Fibroblast of skin of scalp (primary cell): ENCODE data around the gene CKMT2.
A peak's percentile ranks its signal among the peaks of the same experiment; 100 is the strongest.
"Not testable (repeated sequence)": the region's sequence is repeated elsewhere in the genome, so short reads cannot be mapped to it uniquely, and the experiment has no call there.

Experiments
- DNase-seq: peaks from one replicate; pipeline ENCODE4 v3.0.0-alpha.2; 2013

CKMT2 gene

DNA sequence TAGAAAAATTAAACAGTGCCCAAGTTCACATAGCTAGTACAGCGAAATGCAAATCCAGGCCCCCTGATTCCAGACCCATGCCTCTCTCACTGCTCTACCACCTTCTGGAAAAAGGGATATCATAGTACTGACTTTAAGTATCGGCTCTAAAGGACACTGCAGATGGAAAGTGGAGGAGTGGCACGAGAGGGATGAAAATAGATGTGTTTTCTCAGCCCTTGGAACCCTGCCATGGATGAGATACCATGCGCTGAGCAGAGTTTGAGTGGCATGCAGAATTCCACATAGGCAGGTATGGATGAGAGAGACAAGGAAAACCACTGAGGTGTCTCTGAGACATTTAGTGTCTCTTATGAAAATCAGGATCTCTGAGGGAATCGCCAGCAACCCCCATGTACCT is 18.8 kb downstream of the CKMT2 start:
- DNase-seq: no peak

DNA sequence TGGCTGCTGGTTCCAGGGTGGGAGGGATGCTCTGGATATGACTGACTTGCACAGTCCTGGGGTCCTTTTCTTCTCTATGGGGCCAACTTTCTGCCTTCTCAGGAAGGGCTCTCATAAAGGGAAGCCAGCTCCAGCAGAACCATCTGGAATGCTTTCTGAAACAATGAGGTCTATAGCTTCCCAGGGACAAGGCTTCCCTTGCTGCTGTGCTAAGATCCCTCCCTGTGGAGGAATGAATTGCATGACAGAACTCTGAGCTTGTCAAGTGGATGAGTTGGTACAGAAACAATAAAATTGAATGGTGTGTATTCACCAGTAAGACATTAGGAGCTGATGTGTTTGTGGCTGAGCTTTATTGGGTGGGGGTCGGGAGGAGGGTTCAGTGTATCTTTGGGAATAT is 19.8 kb downstream of the CKMT2 start:
- DNase-seq: no peak

DNA sequence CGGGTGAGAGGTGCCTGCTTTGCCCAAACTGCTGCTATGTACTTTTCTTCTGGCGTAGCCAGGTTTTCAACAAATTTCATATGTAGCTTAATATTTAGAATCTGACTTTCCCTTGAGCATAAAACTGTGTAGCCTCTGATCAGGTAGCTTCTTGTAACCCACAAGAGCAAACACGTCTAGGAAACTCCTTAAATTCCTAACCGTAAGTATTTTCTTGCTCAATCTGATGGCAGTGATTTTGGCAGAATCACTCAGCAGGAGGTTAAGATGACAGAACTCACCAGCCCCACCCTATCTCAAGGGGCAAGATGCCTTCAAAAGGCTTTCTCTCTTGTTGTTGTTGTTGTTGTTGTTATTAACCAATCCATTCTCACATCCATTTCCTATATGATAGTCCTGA is 20.8 kb downstream of the CKMT2 start:
- no peak for DNase-seq

DNA sequence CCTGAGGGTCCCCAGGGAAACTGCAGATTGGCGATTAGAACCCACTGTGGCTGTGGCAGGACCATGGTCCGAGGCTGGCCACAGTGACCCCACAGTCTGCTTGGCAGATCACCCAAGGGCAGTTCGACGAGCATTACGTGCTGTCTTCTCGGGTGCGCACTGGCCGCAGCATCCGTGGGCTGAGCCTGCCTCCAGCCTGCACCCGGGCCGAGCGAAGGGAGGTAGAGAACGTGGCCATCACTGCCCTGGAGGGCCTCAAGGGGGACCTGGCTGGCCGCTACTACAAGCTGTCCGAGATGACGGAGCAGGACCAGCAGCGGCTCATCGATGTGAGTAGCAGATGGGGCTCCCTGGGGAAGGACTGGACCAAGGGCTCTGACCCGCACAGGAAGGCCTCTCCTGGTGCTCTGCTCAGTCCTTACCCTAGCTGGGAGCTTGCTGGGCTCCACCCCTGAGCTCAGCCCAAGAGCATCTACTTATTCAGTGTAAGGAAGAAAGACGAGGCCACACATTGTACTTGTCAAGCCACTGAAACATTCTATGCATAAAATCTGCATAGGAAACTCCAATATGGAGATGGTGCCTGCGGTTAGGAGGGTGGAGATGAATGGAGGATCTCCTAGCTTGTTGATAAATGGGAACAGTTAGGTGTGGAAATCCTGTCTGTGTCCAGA is 21.9 kb downstream of the CKMT2 start:
- no peak for DNase-seq

DNA sequence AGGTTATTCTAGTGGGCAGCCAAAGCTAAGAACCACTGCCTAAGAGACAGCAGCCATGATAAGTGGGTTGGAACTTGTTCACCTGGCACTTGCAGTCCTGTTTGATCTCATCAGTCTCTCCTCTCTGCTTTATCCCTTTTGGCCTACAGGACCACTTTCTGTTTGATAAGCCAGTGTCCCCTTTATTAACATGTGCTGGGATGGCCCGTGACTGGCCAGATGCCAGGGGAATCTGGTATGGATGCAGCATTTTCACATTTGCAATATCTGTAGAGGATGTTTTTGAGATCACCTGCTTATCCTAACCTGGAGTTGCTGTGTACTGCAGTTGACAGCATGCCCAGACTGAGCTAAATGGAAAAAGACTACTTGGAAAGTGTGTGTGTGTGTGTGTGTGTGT is 23.6 kb downstream of the CKMT2 start:
- DNase-seq: no peak

DNA sequence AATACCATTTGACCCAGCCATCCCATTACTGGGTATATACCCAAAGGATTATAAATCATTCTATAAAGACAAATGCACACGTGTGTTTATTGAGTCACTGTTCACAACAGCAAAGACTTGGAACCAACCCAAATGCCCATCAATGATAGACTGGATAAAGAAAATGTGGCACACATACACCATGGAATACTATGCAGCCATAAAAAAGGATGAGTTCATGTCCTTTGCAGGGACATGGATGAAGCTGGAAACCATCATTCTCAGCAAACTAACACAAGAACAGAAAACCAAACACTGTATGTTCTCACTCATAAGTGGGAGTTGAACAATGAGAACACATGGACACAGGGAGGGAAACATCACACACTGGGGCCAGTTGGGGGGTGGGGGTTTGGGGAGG is 29.7 kb downstream of the CKMT2 start:
- not testable (repeated sequence) for DNase-seq

DNA sequence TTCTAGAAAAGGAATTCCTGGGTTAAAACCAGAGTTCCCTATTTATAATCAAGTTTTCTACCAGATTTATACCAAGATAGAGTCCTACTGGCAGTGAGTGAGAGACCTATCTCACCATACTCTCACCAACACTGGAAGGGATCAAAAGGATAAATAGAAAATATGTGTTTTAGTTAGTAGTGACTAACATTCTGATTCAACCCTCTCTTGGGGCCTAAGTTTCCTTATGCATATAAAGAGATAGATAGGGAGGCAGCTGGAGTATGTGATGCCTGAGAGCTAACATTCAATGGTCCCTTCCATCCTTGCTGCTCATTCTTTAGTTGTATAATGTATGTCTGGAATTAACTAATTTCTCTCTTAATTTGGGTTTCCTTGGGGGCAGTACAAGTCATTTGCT is 32.0 kb downstream of the CKMT2 start:
- DNase-seq: peak; percentile 34

DNA sequence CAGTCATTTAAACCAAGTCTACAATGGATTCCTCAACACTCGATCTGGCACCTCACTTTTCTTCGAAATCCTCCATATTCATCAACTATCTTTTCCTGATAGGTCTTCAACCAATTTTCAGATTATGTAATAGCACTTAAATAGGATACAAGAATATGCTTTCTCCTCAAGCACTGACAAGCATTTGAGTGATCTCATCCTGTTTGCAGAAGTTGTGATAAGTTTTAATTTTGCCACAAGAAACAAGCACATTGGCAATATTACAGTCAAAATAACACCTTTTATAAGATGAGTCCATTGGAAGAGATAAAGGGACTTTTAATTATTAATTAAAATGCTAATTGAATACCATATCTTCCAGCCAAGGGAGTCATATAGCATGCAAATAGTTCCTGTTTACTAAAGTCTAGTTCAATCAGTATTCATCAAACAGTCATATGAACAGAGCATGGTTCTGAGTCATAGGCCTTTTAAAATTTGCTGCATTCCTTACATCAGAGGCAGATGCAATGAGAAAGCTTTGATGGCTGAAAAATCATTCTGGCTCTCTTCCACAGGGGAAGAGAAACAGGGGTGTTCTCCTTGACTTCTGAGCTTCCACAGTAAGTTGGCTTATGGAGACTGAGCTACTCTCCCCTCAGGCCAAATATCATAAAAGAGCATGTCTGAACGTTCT is 35.5 kb downstream of the CKMT2 start:
- DNase-seq: peak; percentile 80

DNA sequence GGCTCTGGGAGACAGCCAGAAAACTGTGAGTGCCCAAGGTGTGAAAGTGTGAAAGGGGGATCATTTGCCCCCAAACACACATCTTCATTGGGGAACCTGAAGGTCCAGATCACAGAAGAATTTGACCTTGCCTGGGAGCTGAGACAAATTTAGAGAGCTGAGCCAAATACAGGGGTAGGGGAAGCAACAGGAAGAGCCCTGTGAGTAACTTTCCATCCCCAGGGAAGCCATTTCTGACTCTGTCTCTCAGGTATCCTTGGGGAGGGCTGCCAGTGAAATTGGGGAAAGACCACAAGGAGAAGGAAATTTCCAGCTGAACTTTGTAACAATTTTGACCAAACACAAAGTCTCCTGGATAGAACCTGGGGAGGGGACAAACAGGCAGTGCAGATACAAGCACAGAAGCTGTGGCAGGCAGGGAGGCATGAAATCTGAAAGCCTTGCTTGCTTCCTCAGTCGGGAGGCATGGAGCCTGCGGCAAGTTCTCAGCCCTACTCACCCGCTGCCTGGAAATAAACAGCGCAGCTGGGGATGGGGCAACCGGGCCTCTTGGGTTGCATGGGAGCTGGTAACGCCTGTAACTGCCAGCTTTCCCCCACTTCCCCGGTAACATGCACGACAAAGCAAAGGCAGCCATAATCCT is 36.8 kb downstream of the CKMT2 start:
- no peak for DNase-seq

DNA sequence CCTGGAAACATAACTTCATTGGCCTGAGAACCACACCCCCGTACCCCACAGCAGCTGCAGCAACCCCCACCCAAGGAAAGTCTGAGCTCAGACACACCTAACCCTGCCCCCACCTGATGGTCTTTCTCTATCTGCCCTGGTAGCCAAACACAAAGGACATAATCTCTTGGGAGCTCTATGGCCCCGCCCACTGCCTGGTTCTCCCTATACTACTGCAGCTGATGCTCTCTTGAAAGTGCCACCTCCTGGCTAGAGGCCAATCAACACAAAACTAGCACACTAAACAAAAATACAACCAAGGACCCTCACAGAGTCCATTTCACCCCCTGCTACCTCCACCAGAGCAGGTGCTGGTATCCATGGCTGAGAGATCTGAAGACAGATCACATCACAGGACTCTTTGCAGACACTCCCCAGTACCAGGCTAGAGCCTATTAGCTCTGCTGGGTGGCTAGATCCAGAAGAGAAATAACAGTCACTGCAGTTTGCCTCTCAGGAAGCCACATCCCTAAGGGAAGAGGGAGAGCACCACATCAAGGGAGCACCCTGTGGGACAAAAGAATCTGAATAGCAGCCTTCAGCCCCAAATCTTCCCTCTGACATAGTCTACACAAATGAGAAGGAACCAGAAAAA is 37.4 kb downstream of the CKMT2 start:
- not testable (repeated sequence) for DNase-seq

DNA sequence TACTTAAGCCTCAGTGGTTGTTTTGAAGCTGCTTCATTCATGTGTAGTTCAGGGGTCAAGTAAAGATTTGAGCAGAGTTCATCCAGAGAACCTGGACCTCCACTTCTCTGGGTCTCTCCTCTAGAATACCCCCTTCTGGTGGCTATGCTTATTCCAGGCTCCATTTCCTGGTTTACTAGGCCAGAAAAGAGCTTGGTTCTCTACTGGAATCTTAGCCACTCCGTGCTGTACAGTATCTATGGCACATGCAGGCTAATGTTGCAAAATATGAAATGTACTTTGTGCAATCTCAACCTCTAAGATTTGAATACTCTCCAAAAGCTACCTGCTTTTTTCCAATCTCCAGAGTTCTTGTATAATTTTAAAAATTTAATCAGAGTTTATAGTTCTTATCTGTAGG is 50.9 kb downstream of the CKMT2 start:
- DNase-seq: no peak

DNA sequence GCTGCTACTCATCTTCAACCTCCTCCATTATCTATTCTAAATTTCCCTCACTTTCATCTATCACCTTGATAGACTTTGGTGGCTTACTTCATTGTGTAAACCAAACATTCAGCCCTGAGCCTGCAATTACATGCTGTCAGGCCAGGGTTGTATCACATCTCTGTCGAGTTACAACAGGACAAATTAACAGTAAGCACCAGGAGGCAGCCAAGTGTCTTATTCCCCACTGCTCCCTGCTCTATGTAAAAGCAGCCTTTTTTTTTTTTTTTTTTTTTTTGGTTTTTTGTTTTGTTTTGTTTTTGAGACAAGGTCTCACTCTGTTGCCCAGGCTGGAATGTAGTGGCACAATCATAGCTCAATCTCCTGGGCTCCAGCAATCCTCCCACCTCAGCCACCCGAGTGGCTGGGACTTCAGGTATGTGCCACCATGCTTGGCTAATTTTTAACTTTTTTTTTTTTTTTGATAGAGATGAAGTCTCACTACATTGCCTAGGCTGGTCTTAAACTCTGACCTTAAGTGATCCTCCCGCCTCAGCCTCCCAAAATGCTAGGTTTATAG is 53.0 kb downstream of the CKMT2 start:
- no peak for DNase-seq

DNA sequence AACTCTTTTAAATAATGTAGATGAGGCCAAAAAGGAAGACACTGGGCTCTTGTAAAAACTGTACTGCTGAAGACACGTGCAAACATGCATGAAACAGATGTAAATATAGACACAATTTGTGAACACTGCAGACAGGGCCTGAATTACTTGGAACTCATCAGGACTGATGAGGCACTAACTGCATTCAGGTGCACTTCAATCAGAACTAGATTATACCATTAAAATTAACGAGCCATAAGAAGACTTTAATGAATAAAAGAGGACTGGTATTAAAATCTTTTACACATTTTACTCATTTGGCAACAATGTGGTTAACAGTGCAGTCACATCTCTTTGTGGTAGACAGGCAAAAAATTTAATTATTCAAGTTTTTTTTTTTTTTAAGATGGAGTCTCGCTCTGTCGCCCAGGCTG is 54.9 kb downstream of the CKMT2 start:
- no peak for DNase-seq

DNA sequence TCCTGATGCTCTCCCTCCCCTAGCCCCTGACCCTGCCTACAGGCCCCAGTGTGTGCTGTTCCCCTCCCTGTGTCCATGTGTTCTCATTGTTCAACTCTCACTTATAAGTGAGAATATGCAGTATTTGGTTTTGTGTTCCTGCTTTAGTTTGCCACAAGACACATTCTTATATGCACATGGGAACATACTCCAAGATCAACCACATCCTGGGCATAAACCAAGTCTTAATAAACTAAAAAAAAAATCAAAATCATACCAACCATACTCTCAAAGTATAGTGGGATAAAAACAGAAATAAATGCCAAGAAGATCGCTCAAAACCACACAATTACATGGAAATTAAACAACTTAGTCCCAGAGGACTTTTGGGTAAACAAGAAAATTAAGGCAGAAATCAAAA is 57.0 kb downstream of the CKMT2 start:
- peak; percentile 54 for DNase-seq

DNA sequence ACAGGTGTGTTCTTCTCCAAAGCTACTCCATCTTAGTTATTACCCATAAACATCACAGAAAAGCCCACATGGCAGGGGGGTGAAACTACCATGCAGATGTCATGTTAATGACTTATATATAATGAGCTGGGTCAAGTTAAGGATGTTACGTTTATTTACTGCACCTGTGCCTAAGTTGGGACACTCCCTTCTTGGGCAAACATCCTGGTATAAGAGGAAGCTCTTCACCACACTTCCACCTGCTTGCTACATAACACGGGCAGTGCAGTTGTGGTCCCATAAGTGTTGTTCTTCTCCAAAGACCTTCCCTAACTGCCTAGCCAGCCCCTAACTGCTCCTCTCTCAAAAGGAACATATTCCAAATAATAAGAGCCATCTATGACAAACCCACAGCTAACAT is 59.0 kb downstream of the CKMT2 start:
- DNase-seq: no peak

DNA sequence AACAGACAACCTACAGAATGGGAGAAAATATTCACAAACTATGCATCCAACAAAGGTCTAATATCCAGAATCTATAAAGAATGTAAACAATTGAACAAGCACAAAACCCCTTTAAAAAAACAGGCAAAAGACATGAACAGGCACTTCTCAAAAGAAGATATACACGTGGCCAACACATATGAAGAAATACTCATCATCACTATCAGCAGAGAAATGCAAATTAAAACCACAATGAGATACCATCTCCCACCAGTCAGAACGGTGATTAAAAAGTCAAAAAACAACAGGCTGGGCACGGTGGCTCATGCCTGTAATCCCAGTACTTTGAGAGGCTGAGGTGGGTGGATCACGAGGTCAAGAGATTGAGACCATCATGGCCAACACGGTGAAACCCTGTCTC is 60.9 kb downstream of the CKMT2 start:
- DNase-seq: not testable (repeated sequence)

DNA sequence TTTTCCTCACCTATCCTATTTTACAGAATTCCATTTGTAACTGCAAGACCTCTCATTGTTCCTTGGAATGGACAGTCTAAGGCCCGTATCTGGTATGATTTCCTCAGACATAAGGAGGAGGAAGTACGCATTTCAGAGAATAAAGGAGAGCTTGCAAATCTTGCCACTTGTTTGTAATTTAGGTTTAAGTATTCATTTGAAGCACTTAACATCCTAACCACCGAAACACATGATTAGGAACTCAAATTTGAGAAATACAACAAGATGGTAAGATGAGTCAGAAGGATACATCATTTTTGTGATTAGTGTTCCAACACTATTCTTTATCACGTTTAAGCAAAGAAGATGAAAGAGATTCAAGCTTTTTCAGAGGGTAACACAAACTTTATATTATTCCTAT is 64.4 kb downstream of the CKMT2 start:
- DNase-seq: no peak

DNA sequence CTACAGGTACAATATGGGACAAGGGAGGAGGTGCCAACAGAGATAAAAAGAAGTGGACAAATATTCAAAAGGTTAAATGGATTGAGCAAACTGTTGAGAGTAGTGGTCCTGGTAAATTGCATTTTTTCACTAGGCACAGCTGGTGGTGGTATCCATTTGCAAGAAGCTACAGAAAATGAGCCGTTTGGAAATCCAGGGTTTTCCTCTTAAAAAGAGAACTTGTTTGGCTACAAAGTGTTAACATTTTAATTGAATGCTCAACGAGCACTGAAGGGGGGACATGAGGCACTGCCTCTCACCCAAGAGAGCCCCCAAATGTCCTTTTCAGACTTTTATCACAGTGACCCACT is 67.8 kb downstream of the CKMT2 start:
- no peak for DNase-seq

DNA sequence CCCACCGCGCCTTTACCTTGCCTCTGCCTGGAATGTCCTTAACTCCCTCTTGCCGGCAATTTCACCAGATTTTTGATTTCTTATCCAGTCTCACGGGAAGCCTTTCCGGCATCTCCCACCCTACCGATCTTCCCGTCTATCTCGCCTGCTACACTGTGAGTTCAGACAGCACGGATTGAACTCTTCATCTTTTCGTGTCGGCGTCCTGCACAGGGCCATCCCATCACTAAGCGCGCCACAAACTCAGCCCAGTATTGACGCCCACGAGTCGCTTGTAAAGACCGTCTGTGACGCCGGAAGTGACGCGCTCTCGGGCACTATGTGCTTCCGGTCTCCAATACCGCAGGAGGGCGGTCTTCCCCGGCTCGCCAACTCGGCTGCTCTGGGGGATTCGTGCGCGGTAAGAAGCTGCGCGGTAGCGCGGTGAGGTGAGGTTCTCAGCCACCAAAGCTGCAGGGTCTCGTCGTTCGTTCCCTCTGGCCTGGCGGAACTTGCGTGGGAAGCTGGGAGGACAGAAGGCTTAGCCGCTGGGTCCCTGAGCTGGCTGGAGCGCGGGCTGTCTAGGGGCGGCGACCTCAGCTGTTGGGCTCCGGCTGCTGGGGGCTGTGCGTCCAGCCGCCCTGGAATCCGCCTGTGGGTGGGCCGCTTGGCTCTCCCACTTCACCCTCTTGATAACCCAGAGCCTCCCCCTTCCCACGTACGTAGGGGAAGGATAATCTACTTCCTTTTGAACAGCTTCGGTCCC is 68.3 kb downstream of the CKMT2 start, which contains the start of gene ZCCHC9:
Gene ZCCHC9 (plus strand): TSS at position 317 of the 745 bp plus-strand sequence. CDS start 3,171 bp downstream, outside the sequence.
- DNase-seq: peak; percentile 97

DNA sequence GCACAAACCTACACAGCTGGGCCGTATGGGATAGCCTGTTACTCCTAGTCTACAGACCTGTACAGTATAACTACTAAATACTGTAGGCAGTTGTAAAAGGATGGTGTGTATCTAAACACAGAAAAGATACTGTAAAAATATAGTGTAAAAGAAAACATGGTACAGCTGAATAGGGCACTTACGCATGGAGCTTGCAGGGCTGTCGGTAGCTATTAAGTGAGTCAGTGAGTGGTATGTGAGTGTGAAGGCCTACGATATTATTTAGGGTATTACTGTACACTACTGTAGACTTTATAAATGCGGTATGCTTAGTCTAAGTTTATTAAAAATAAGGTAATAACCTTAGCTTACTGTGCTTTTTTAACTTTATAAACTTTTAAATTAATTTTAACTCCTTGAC is 69.5 kb downstream of the CKMT2 start:
- DNase-seq: no peak

DNA sequence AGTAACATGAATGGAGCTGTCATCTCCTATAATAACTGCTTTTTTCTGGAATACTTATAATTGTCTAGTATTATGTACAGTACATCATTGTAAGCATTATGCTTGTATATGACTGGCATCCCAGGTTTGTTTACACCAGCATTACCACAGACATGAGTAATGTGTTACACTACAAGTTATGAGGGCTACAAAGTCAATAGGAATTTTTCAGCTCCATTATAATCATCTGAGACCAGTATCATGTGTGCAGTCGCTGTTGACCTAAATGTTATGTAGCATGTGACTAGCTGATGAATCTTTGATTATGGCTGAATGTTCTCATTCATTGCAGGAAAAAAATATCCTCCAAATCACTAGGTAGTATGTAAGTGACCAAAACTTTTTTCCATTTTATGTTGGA is 70.4 kb downstream of the CKMT2 start:
- peak; percentile 33 for DNase-seq

DNA sequence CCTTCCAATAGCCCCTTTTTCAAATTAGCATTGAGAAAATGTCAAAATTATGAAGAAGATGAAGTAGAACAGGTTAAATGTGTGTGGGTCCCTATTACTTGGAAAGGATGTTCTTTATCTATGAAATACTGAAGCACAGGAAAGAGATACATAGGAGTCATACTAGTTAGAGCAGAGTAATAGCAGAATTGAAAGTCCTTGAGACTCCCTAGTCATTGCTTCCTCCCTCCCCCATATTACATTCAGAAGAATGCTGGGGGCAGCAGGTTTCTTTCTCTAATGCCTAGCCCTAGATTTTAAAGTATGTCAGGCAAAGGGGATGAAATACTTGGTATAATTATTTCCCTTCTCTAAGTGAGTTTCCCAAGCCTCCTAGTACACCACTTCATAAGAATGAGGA is 72.7 kb downstream of the CKMT2 start:
- DNase-seq: no peak

DNA sequence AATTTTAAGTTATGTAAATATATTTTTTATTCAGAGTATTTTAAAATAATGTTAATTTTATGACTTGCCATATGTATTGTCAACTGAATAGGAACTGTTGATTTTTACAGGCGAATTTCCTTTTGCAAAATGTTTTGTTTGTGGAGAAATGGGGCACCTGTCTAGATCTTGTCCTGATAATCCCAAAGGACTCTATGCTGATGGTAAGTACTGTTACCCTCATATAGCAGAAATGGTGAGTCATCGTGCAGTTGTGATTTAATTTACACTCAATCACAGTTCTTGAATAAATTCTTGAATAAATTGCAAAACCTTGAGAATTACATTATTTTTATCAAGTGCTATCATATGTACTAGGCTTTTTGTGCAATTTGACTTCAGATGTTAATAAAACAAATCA is 75.7 kb downstream of the CKMT2 start:
- DNase-seq: no peak
